ENCODE results near the gene RELT. TPM values are rescaled to one million over a fixed set of nuclear protein-coding genes. Genes with fewer than 3 reads are reported as not detected.

RELT gene
- total and polyA plus RNA-seq, 9 donors: 0.38 to 4.7 (median 2.0) TPM

- no peak for DNase-seq
- peaks cover 2% of the 10 kb centered on the region for H3K4me1 ChIP-seq (ENCODE audit: insufficient read depth)
- intact Hi-C loops (cut with DNase I): no loop called here
- no peaks in the 10 kb centered on the region for H3K9me3 ChIP-seq
- no peaks in the 10 kb centered on the region for H3K27me3 ChIP-seq
- WGBS, 3 donors: 92 to 95% (median 93%) methylated on average over 2 of the region's 2 CpGs
- TF ChIP-seq POLR2A (IDR thresholded peaks at IDR 0.05): no peak
- TF ChIP-seq, protein P1, sequence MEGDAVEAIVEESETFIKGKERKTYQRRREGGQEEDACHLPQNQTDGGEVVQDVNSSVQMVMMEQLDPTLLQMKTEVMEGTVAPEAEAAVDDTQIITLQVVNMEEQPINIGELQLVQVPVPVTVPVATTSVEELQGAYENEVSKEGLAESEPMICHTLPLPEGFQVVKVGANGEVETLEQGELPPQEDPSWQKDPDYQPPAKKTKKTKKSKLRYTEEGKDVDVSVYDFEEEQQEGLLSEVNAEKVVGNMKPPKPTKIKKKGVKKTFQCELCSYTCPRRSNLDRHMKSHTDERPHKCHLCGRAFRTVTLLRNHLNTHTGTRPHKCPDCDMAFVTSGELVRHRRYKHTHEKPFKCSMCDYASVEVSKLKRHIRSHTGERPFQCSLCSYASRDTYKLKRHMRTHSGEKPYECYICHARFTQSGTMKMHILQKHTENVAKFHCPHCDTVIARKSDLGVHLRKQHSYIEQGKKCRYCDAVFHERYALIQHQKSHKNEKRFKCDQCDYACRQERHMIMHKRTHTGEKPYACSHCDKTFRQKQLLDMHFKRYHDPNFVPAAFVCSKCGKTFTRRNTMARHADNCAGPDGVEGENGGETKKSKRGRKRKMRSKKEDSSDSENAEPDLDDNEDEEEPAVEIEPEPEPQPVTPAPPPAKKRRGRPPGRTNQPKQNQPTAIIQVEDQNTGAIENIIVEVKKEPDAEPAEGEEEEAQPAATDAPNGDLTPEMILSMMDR (IDR thresholded peaks at IDR 0.05): no peak
- TF ChIP-seq EP300 (IDR thresholded peaks at IDR 0.05): no peak
- H3K4me3 ChIP-seq: no peak overlapping the region
- H3K36me3 ChIP-seq: no peaks in the 10 kb centered on the region
- no peak overlapping the region for H3K27ac ChIP-seq
Observed at GRCh38 chr11:73446766-73447165, 70.6 kb downstream of the RELT start.

Other genes with a start within 250 kb of the RELT start
- 10 to 100 TPM; 18.6 to 68.5 (median 53.8) TPM for gene FCHSD2, start 234.1 kb upstream of the RELT start, total RNA-seq
- 10 to 100 TPM; 28.8 to 67.3 TPM for gene FCHSD2, start 234.1 kb upstream of the RELT start, polyA plus RNA-seq
- gene P2RY2, start 158.1 kb upstream of the RELT start, total RNA-seq: 1 to 10 TPM in 4 of 7 donors, under 1 TPM in 3; 0.48 to 1.6 (median 1.3) TPM
- gene P2RY2, start 158.1 kb upstream of the RELT start, polyA plus RNA-seq: 1 to 10 TPM in 1 of 2 donors, under 1 TPM in 1; 0.44 to 1.0 TPM
- 1 to 10 TPM in 2 of 7 donors, under 1 TPM in 4, not detected in 1; 0.23 to 1.4 (median 0.62) TPM for gene P2RY6, start 104.1 kb upstream of the RELT start, total RNA-seq
- gene P2RY6, start 104.1 kb upstream of the RELT start, polyA plus RNA-seq: under 1 TPM; 0.57 to 0.79 TPM
- gene ARHGEF17, start 68.1 kb upstream of the RELT start, total RNA-seq: 10 to 100 TPM; 29.8 to 83.8 (median 46.7) TPM
- 10 to 100 TPM; 21.0 to 38.0 TPM for gene ARHGEF17, start 68.1 kb upstream of the RELT start, polyA plus RNA-seq
- gene FAM168A, start 221.7 kb downstream of the RELT start, total RNA-seq: 10 to 100 TPM; 17.3 to 45.5 (median 39.5) TPM
- 10 to 100 TPM; 16.7 to 44.5 TPM for gene FAM168A, start 221.7 kb downstream of the RELT start, polyA plus RNA-seq

Measured in ovary (tissue), 9 donors.